K562 (cell line): ENCODE data around the gene PPIF. TPM values are rescaled to one million over a fixed set of nuclear protein-coding genes. Genes with fewer than 3 reads are reported as not detected.

Experiments used
- ARID1B ChIP-seq: fragments of 450-650 bp; IDR thresholded peaks from 2 replicates; pipeline ENCODE4 v1.6.1; 2016; ENCODE audit warnings: antibody characterized with exemption, mild to moderate bottlenecking, inconsistent platforms
- ARID3B ChIP-seq: fragments of 250-450 bp; sonication (Bioruptor Pico); IDR thresholded peaks from 2 replicates; pipeline ENCODE4 v1.4.0; 2020; ENCODE audit warnings: borderline replicate concordance
- BCOR ChIP-seq: fragments of 450-650 bp; IDR thresholded peaks from 2 replicates; pipeline ENCODE4 v1.6.1; 2016
- CBFA2T3 ChIP-seq: fragments of 450-650 bp; IDR thresholded peaks from 2 replicates; pipeline ENCODE4 v1.6.1; 2017
- E2F5 ChIP-seq: sonication (generic); formaldehyde crosslinking; IDR thresholded peaks from 2 replicates; pipeline ENCODE4 v1.8.0; 2022; ENCODE audit warnings: mild to moderate bottlenecking, missing genetic modification reagents
- EGR1 ChIP-seq: fragments of 450-650 bp; conservative IDR thresholded peaks from 2 replicates; pipeline ENCODE4 v1.6.1; 2017; ENCODE audit warnings: mild to moderate bottlenecking
- GATA2 ChIP-seq: sonication (generic); formaldehyde crosslinking; IDR thresholded peaks from 2 replicates; pipeline ENCODE4 v1.4.0; 2020; ENCODE audit warnings: mild to moderate bottlenecking, missing genetic modification reagents
- MED1 ChIP-seq: sonication (generic); formaldehyde crosslinking; IDR thresholded peaks from 2 replicates; pipeline ENCODE4 v1.8.1; 2023; ENCODE audit warnings: missing genetic modification reagents, borderline replicate concordance
- NR0B1 ChIP-seq: fragments of 450-650 bp; IDR thresholded peaks from one replicate; pipeline ENCODE4 v1.6.1; 2018; ENCODE audit warnings: mild to moderate bottlenecking, moderate library complexity; ENCODE audit not compliant: partially characterized antibody
- YY1 ChIP-seq, 3 experiments: IDR thresholded peaks; 2 replicates each; pipeline ENCODE4 v1.6.1; 2011; ENCODE audit warnings: low read length in 2 of 3, mild to moderate bottlenecking in 2 of 3, moderate library complexity in 2 of 3, borderline replicate concordance in 1 of 3, control low read depth in 1 of 3, low read depth in 1 of 3; ENCODE audit not compliant: insufficient read depth in 3 of 3, insufficient replicate concordance in 2 of 3, control insufficient read depth in 1 of 3, insufficient read length in 1 of 3; ENCODE audit errors: extremely low read depth in 1 of 3
- ZMIZ1 ChIP-seq, 2 experiments: fragments of 150-350 bp in 1 of 2; IDR thresholded peaks; 2 replicates each; pipeline ENCODE4 v1.6.1; 2012 to 2016; ENCODE audit warnings: low read depth in 2 of 2, low read length in 2 of 2, mild to moderate bottlenecking in 1 of 2, moderate library complexity in 1 of 2
- ZNF316 ChIP-seq: fragments of 450-650 bp; IDR thresholded peaks from 2 replicates; pipeline ENCODE4 v1.6.1; 2016
- ZNF384 ChIP-seq: IDR thresholded peaks from 2 replicates; pipeline ENCODE4 v1.6.1; 2012; ENCODE audit warnings: low read depth, low read length, improper control_type of control experiment
- ZNF592 ChIP-seq: fragments of 450-650 bp; IDR thresholded peaks from 2 replicates; pipeline ENCODE4 v1.6.1; 2017; ENCODE audit warnings: antibody characterized with exemption, mild to moderate bottlenecking
- ZSCAN29 ChIP-seq: fragments of 450-650 bp; IDR thresholded peaks from 2 replicates; pipeline ENCODE4 v1.6.1; 2017
- polyA plus RNA-seq, 8 experiments: library from polyadenylated mRNA; depleted of rRNA in 4 of 8; stranded (reverse) in 5 of 8; unstranded in 3 of 8; fragments of >200 nt; fragmentation: Nextera tagmentation in 2 of 8; fragmentation: Illumina TruSeq in 1 of 8; extraction: Ambion mirVana in 2 of 8; extraction: Trizol in 1 of 8; gene quantifications; 2 replicates each; pipeline versions ENCODE4 v1.2.1 to v1.2.3, GENCODE V29; 2011 to 2014; ENCODE audit warnings: inconsistent platforms in 1 of 8, missing spikeins in 1 of 8
- total RNA-seq, 7 experiments: library from RNA; depleted of rRNA in 6 of 7; stranded (reverse); fragments of >200 nt in 6 of 7; fragmentation: Illumina TruSeq in 2 of 7; extraction: Trizol in 2 of 7; gene quantifications; 2 replicates each; pipeline versions ENCODE4 v1.2.1 to v1.2.3, GENCODE V29; 2011 to 2021; ENCODE audit warnings: low replicate concordance in 1 of 7

The PPIF gene
- total and polyA plus RNA-seq, 9 of the 15 experiments (the other 6 are each of a cell fraction or from before 2014, with no cell fraction given) = 40.9 to 287 (median 117) TPM

- peak; percentile 78 for TF ChIP-seq GATA2 (CRISPR knock-in tag)
- no peak for TF ChIP-seq E2F5 (CRISPR knock-in tag)
- TF ChIP-seq BCOR = peak; percentile 55; the same call in 1 of the 2 replicates
- no peak for TF ChIP-seq NR0B1
- TF ChIP-seq ZSCAN29 = no peak
- no peak for TF ChIP-seq MED1 (CRISPR knock-in tag)
- TF ChIP-seq ARID3B (CRISPR knock-in tag) = 0 out of 2 replicates have a peak, but pooled peaks have one; percentile 17
- TF ChIP-seq ZNF592 = peak; percentile 22; the same call in 1 of the 2 replicates
- TF ChIP-seq EGR1 = peak; percentile 58
- 0 out of 4 replicates have a peak, but pooled peaks of 1 of the 2 experiments have one; percentile 24 for TF ChIP-seq ZMIZ1 (IDR thresholded peaks at IDR 0.05; ENCODE audit: low read depth in 2 of 2, low read length in 2 of 2)
- peak in 2 of 3 experiments; percentile 62 to 84 for TF ChIP-seq YY1 (IDR thresholded peaks at IDR 0.05; ENCODE audit: borderline replicate concordance in 1 of 3, control insufficient read depth in 1 of 3, extremely low read depth in 1 of 3, insufficient read depth in 3 of 3, insufficient read length in 1 of 3, insufficient replicate concordance in 2 of 3, low read depth in 1 of 3, low read length in 2 of 3)
- TF ChIP-seq ARID1B = peak; percentile 94
- TF ChIP-seq CBFA2T3 = peak; percentile 95
- no peak for TF ChIP-seq ZNF316
- no peak for TF ChIP-seq ZNF384
Observed at GRCh38 chr10:79391231-79392019, 44.2 kb downstream of the PPIF start (continued).
